ENCODE data around the gene UBXN2A.
A peak's percentile ranks its signal among the peaks of the same experiment; 100 is the strongest.
"Not testable (repeated sequence)": the region's sequence is repeated elsewhere in the genome, so short reads cannot be mapped to it uniquely, and the experiment has no call there.

The UBXN2A gene

DNA sequence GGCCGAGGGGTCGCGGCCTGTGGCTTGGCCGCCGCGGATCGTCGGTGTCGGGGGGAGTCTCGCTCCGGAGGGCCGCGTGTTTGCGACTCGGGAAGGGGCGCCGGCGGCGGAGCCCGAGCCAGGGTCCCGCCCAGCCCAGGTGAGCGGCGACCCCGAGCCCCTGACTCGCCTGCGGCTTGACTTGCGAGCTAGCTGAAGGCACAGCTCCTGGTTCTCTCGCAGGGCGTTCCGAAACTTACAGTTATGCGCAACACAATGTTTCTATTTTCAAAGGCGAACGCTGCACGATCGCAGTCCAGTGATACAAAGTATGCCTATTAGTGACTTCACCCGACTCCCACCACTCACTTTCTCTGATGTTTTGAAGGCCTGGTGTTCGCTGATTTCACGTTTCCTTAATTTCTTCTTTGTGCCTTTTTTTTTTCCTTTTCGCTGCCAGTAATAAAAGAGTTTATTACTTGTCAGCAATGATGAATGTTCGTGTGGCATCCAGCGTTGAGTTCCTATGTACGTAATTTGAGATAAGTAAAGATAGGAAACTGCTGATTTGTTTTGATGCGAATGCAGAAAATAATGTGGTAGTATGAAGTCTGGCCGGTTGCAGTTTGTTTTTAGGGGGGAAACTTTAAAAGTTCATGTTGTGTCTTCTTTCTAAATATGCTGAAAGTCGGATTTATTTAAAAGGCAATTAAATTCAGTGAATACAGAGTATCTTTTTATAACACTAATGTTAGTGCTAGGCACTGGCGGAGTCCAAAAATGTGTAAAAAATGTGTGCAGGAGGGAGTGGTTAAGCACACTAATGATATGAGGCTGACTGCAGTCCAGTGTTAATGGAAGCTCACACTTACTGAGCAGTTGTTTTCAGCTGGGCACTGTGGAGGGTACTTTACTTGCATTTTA, 706 bp downstream of the UBXN2A start:
- peak overlapping the region; percentile 48 for H3K4me3 ChIP-seq (ENCODE audit: low read depth, low read length)
- TF ChIP-seq, protein P1, sequence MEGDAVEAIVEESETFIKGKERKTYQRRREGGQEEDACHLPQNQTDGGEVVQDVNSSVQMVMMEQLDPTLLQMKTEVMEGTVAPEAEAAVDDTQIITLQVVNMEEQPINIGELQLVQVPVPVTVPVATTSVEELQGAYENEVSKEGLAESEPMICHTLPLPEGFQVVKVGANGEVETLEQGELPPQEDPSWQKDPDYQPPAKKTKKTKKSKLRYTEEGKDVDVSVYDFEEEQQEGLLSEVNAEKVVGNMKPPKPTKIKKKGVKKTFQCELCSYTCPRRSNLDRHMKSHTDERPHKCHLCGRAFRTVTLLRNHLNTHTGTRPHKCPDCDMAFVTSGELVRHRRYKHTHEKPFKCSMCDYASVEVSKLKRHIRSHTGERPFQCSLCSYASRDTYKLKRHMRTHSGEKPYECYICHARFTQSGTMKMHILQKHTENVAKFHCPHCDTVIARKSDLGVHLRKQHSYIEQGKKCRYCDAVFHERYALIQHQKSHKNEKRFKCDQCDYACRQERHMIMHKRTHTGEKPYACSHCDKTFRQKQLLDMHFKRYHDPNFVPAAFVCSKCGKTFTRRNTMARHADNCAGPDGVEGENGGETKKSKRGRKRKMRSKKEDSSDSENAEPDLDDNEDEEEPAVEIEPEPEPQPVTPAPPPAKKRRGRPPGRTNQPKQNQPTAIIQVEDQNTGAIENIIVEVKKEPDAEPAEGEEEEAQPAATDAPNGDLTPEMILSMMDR (IDR thresholded peaks at IDR 0.05; ENCODE audit: low read depth, low read length, missing control alignments) = no peak
- in situ Hi-C loops (cut with HindIII; ENCODE audit: low sequenced_read_pairs) = no loop called here
- no peak for DNase-seq (ENCODE audit: low read depth)

DNA sequence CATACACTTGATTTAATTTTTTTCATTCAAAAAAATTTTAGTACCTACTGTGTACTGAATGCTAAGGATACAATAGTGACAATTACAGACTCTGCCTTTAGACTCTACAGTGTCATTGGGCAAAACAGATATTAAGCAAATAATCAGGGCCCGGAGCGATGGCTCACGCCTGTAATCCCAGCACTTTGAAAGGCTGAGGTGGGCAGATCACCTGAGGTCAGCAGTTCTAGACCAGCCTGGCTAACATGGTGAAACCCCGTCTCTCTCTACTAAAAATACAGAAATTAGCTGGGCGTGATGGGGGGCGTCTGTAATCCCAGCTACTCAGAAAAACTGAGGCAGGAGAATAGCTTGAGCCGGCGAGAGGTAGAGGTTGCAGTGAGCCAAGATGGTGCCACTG, 1.4 kb downstream of the UBXN2A start:
- in situ Hi-C loops (cut with HindIII; ENCODE audit: low sequenced_read_pairs) = no loop called here
- TF ChIP-seq, protein P1 (IDR thresholded peaks at IDR 0.05; ENCODE audit: low read depth, low read length, missing control alignments) = no peak
- no peak for DNase-seq (ENCODE audit: low read depth)
- H3K4me3 ChIP-seq (ENCODE audit: low read depth, low read length) = peak overlapping the region; percentile 48

DNA sequence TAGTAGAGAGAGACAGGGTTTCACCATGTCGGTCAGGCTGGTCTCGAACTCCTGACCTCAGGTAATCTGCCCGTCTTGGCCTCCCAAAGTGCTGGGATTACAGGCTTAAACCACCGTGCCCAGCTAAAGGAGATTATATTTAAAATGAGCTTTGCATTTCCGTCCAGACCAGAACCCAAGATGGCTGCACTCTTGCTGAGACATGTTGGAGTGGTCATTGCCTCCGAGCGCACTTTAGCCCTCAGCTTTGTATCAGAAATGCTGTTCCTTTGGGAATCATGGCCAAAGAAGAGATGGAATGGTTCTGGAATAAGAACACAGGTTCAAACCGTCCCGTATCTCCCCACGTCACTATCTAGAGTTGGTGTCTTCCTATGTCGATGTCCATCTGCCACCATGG, 3.4 kb downstream of the UBXN2A start:
- H3K4me3 ChIP-seq (ENCODE audit: low read depth, low read length) = no peak overlapping the region
- no peak for DNase-seq (ENCODE audit: low read depth)
- in situ Hi-C loops (cut with HindIII; ENCODE audit: low sequenced_read_pairs) = no loop called here
- TF ChIP-seq, protein P1 (IDR thresholded peaks at IDR 0.05; ENCODE audit: low read depth, low read length, missing control alignments) = no peak

DNA sequence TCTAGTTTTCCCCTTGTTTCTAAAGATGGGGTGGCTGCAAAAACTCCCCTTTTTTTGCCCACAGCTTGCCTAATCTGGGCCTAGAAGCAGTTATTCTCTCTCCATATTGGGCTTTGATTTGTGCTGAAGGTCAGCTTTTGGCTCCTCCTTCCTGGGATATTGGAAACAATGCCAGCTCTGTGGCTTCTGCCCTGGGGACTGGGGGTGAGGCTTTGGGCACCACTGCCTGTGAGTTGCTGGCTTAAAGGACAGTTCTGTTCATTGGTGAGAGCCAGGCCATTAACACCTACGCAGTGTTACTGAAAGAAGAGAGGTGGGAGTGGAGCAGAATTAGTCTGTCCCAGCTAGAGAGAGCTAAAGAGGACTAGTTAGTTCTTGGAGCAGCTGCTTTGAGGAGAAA, 4.3 kb downstream of the UBXN2A start:
- TF ChIP-seq, protein P1 (IDR thresholded peaks at IDR 0.05; ENCODE audit: low read depth, low read length, missing control alignments) = no peak
- in situ Hi-C loops (cut with HindIII; ENCODE audit: low sequenced_read_pairs) = no loop called here
- DNase-seq (ENCODE audit: low read depth) = no peak
- H3K4me3 ChIP-seq (ENCODE audit: low read depth, low read length) = no peak overlapping the region

DNA sequence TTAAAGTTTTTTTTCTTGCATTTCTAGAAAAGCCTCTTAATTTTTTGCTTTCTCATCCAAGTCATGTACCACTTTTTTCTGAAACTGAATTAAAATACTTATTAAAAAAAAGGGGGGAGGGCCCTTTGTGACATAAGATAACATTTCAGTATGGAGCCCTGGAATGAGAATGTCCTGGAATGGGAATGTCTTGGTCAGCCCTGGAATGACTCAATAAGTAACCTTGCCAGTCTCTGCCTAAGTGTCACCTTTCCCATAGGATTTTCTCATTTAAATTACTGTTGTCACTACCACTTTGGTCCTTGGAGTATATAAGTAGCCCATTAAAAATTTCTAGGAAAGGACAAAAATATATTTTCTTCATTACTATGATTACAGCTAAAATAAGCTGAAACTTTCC, 4.7 kb downstream of the UBXN2A start:
- DNase-seq (ENCODE audit: low read depth) = no peak
- no peak overlapping the region for H3K4me3 ChIP-seq (ENCODE audit: low read depth, low read length)
- in situ Hi-C loops (cut with HindIII; ENCODE audit: low sequenced_read_pairs) = no loop called here
- TF ChIP-seq, protein P1 (IDR thresholded peaks at IDR 0.05; ENCODE audit: low read depth, low read length, missing control alignments) = no peak

DNA sequence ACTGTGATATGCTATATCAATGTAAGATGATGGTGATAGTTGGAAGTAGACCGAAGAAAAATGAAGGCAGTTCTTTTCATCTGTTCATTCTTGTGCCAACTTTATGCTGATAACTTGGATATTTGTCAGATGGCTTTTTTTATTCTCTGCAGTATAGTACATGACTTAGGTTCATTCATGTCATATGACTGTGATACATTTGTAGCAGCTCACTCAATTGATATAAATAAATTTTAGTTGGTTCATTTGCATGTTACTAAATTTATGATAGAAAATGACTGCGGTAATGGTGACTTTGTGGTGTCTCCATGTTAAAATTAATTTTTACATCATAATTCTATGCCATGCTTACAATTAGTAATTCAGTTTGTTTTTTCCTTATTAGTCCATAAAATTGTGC, 7.1 kb downstream of the UBXN2A start:
- TF ChIP-seq, protein P1 (IDR thresholded peaks at IDR 0.05; ENCODE audit: low read depth, low read length, missing control alignments) = no peak
- in situ Hi-C loops (cut with HindIII; ENCODE audit: low sequenced_read_pairs) = no loop called here
- DNase-seq (ENCODE audit: low read depth) = no peak
- no peak overlapping the region for H3K4me3 ChIP-seq (ENCODE audit: low read depth, low read length)

DNA sequence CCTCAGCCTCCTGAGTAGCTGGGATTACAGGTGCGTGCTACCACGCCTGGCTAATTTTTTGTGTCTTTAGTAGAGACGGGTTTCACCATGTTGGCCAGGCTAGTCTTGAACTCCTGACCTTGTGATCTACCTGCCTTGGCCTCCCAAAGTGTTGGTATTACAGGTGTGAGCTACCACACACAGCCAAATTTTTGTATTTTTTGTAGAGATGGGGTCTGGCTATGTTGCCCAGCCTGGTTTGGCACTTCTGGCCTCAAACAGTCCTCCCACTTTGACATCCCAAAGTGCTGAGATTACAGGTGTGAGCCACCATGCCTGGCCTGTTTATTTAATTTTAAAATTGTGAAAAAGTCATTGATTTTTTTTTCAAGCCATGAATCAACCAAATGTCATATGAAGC, 12.3 kb downstream of the UBXN2A start:
- DNase-seq (ENCODE audit: low read depth); H3K4me3 ChIP-seq (ENCODE audit: low read depth, low read length); in situ Hi-C loops (cut with HindIII; ENCODE audit: low sequenced_read_pairs): not testable (repeated sequence)
